HEK293 (cell line): ENCODE data around the gene LSP1.

Experiments
- CTCF ChIA-PET: fragments of 350-600 bp; formaldehyde crosslinking; extraction: SDS; loops from one replicate; lab custom pipeline; 2021; ENCODE audit warnings: antibody characterized with exemption; lab: Yijun Ruan, JAX
- POLR2A ChIA-PET: fragments of 300-600 bp; formaldehyde crosslinking; extraction: SDS; loops from one replicate; lab custom pipeline; 2020; ENCODE audit warnings: antibody characterized with exemption, inconsistent platforms; lab: Yijun Ruan, JAX
- H3K27ac ChIP-seq: fragments of 200-500 bp; sonication (Bioruptor generic); 2 replicates; pipeline ENCODE4 v1.5.1; 2014; ENCODE audit warnings: low read depth, low read length, control low read depth, inconsistent platforms; ENCODE audit errors: extremely low read depth
- H3K36me3 ChIP-seq, 2 experiments: fragments of 200-500 bp in 1 of 2; sonication (Bioruptor generic) in 1 of 2; 1 replicate in 1 of 2; 2 replicates in 1 of 2; pipeline ENCODE4 v1.5.1; 2014 to 2017; ENCODE audit warnings: inconsistent platforms in 2 of 2, low read length in 2 of 2; ENCODE audit not compliant: control insufficient read depth in 2 of 2, insufficient read depth in 1 of 2
- H3K4me1 ChIP-seq: fragments of 200-500 bp; sonication (Bioruptor generic); 2 replicates; pipeline ENCODE4 v1.5.1; 2014; ENCODE audit warnings: mild to moderate bottlenecking, low read length, inconsistent platforms; ENCODE audit not compliant: control insufficient read depth, insufficient read depth
- H3K4me3 ChIP-seq: 2 replicates; pipeline ENCODE4 v1.5.1; 2011; ENCODE audit warnings: low read depth, mild to moderate bottlenecking, control low read depth, low read length, moderate library complexity
- H3K9me3 ChIP-seq: fragments of 200-500 bp; sonication (Bioruptor generic); 2 replicates; pipeline ENCODE4 v1.5.1; 2014; ENCODE audit warnings: low read depth, low read length, inconsistent platforms; ENCODE audit not compliant: control insufficient read depth, insufficient read depth
- ATF2 ChIP-seq: fragments of 450-650 bp; formaldehyde crosslinking; IDR thresholded peaks from 2 replicates; pipeline ENCODE4 v1.5.1; 2016; ENCODE audit warnings: missing biosample characterization, missing genetic modification characterization, low read depth
- BCL6B ChIP-seq: fragments of 450-650 bp; formaldehyde crosslinking; IDR thresholded peaks from 2 replicates; pipeline ENCODE4 v1.5.1; 2017; ENCODE audit warnings: missing biosample characterization, missing genetic modification characterization
- MEIS1 ChIP-seq: sonication (generic); formaldehyde crosslinking; IDR thresholded peaks from 2 replicates; pipeline ENCODE4 v1.8.1; 2022; ENCODE audit warnings: missing genetic modification reagents, mild to moderate bottlenecking, borderline replicate concordance
- OVOL3 ChIP-seq: fragments of 450-650 bp; formaldehyde crosslinking; IDR thresholded peaks from 2 replicates; pipeline ENCODE4 v1.5.1; 2016; ENCODE audit warnings: missing biosample characterization, missing genetic modification characterization
- SCRT2 ChIP-seq: fragments of 450-650 bp; formaldehyde crosslinking; IDR thresholded peaks from 2 replicates; pipeline ENCODE4 v1.5.1; 2016; ENCODE audit warnings: missing biosample characterization, missing genetic modification characterization
- SP2 ChIP-seq: fragments of 450-650 bp; formaldehyde crosslinking; IDR thresholded peaks from 2 replicates; pipeline ENCODE4 v1.5.1; 2016; ENCODE audit warnings: missing biosample characterization, missing genetic modification characterization
- ZBTB21 ChIP-seq: fragments of 450-650 bp; formaldehyde crosslinking; IDR thresholded peaks from 2 replicates; pipeline ENCODE4 v1.5.1; 2017; ENCODE audit warnings: missing biosample characterization, missing genetic modification characterization
- ZNF114 ChIP-seq: fragments of 450-650 bp; formaldehyde crosslinking; IDR thresholded peaks from 2 replicates; pipeline ENCODE4 v1.5.0; 2017; ENCODE audit warnings: missing biosample characterization, missing genetic modification characterization
- ZNF248 ChIP-seq: fragments of 450-650 bp; formaldehyde crosslinking; IDR thresholded peaks from 2 replicates; pipeline ENCODE4 v1.5.1; 2017; ENCODE audit warnings: missing biosample characterization, missing genetic modification characterization
- ZNF449 ChIP-seq: fragments of 450-650 bp; formaldehyde crosslinking; IDR thresholded peaks from 2 replicates; pipeline ENCODE4 v1.5.1; 2017; ENCODE audit warnings: missing biosample characterization, mild to moderate bottlenecking, missing genetic modification characterization, moderate library complexity
- ZNF692 ChIP-seq: fragments of 450-650 bp; formaldehyde crosslinking; IDR thresholded peaks from 2 replicates; pipeline ENCODE4 v1.5.1; 2016; ENCODE audit warnings: missing biosample characterization, missing genetic modification characterization
- ZNF701 ChIP-seq: fragments of 450-650 bp; formaldehyde crosslinking; IDR thresholded peaks from 2 replicates; pipeline ENCODE4 v1.5.1; 2016; ENCODE audit warnings: missing biosample characterization, missing genetic modification characterization

LSP1 gene

GRCh38 chr11:1920128-1920908 lies 67.4 kb downstream of the LSP1 start:
- Histone ChIP-seq H3K27ac (no peak overlapping the region), H3K36me3 (no peaks in the 10 kb centered on the region), H3K4me3 (no peak overlapping the region)
- CTCF ChIA-PET = interaction anchor here (0.6 to 3.4 kb wide), 4 partner anchors 38 to 341 kb away, joined by 3 to 12 read pairs (median 3); no protein-coding TSS in a partner anchor
- POLR2A ChIA-PET = interaction anchor here (0.7 kb wide), 1 partner anchor 29 kb away, joined by 3 read pairs; the partner anchor contains the start of gene PRR33
- no peak for TF ChIP-seq OVOL3 (tag by site-specific recombination)
- TF ChIP-seq, all 188 proteins: peak for 0
- H3K9me3 ChIP-seq = no peaks in the 10 kb centered on the region
- no peaks in the 10 kb centered on the region for H3K4me1 ChIP-seq

GRCh38 chr11:1920909-1921573 lies 68.2 kb downstream of the LSP1 start:
- H3K4me1 ChIP-seq = no peaks in the 10 kb centered on the region
- no peaks in the 10 kb centered on the region for H3K36me3 ChIP-seq
- POLR2A ChIA-PET = no interaction called here
- no peak overlapping the region for H3K27ac ChIP-seq
- no peak overlapping the region for H3K4me3 ChIP-seq
- no peaks in the 10 kb centered on the region for H3K9me3 ChIP-seq
- CTCF ChIA-PET = interaction anchor here (0.5 to 3.4 kb wide), 6 partner anchors 9 to 1172 kb away, joined by 3 to 12 read pairs (median 4); no protein-coding TSS in a partner anchor
- TF ChIP-seq ZNF449 = peak; percentile 59; the same call in 1 of the 2 replicates
- no peak for TF ChIP-seq SP2 (tag by site-specific recombination)
- TF ChIP-seq ZNF701 (tag by site-specific recombination) = no peak
- TF ChIP-seq MEIS1 (CRISPR knock-in tag) = no peak
- TF ChIP-seq SCRT2 (tag by site-specific recombination) = peak; percentile 58
- no peak for TF ChIP-seq ATF2 (tag by site-specific recombination)

GRCh38 chr11:1921574-1922141 lies 68.8 kb downstream of the LSP1 start:
- POLR2A ChIA-PET = no interaction called here
- no peaks in the 10 kb centered on the region for H3K9me3 ChIP-seq
- H3K36me3 ChIP-seq = no peaks in the 10 kb centered on the region
- TF ChIP-seq BCL6B (tag by site-specific recombination) (no peak), ZNF692 (tag by site-specific recombination) (no peak), ZNF248 (tag by site-specific recombination) (no peak), ZNF114 (tag by site-specific recombination) (no peak), ZBTB21 (tag by site-specific recombination) (no peak)
- no peak overlapping the region for H3K4me3 ChIP-seq
- no peaks in the 10 kb centered on the region for H3K4me1 ChIP-seq
- CTCF ChIA-PET = interaction anchor here (0.5 to 3.4 kb wide), 11 partner anchors 8 to 1171 kb away, joined by 3 to 12 read pairs (median 4); no protein-coding TSS in a partner anchor
- no peak overlapping the region for H3K27ac ChIP-seq
